ENCODE data around the gene CNTROB.

DNA sequence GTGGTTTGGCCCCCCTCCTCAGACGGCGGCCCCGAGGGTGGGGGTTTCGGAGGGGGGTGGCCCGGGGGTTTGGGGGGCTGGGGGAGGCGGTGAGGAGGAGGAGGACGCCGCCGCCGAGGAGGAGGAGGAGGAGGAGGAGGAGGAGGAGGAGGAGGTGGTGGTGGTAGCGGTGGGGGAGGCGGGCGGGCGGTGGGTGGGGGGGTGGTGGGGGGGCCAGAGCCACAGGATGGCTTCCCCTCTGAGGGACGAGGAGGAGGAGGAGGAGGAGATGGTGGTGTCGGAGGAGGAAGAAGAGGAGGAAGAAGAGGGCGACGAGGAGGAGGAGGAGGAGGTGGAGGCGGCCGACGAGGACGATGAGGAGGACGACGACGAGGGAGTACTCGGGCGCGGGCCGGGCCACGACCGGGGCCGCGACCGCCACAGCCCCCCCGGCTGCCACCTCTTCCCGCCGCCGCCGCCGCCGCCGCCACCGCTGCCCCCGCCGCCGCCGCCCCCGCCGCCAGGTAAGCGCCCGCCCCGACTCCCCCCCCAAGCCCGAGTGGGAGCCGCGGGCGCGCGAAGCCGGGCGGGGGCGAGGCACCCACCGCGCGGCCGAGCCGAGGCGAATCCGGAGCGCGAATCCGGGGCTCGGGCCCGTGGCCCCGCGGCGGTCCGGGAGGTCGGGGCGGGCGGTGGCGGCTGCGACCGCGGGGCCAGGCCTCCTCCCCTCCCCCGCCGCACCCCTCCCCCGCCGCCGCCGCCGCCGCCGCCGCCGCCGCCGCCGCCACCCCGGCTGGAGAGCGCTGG lies 47.2 kb upstream of the CNTROB start:
- TF ChIP-seq, protein P1, sequence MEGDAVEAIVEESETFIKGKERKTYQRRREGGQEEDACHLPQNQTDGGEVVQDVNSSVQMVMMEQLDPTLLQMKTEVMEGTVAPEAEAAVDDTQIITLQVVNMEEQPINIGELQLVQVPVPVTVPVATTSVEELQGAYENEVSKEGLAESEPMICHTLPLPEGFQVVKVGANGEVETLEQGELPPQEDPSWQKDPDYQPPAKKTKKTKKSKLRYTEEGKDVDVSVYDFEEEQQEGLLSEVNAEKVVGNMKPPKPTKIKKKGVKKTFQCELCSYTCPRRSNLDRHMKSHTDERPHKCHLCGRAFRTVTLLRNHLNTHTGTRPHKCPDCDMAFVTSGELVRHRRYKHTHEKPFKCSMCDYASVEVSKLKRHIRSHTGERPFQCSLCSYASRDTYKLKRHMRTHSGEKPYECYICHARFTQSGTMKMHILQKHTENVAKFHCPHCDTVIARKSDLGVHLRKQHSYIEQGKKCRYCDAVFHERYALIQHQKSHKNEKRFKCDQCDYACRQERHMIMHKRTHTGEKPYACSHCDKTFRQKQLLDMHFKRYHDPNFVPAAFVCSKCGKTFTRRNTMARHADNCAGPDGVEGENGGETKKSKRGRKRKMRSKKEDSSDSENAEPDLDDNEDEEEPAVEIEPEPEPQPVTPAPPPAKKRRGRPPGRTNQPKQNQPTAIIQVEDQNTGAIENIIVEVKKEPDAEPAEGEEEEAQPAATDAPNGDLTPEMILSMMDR (conservative IDR thresholded peaks at IDR 0.05; ENCODE audit: low read depth, low read length) = no peak
- no peak for TF ChIP-seq POLR2A (IDR thresholded peaks at IDR 0.05; ENCODE audit: low read depth, low read length)
- TF ChIP-seq RAD21 (IDR thresholded peaks at IDR 0.05; ENCODE audit: low read length) = no peak
- no peak for TF ChIP-seq RCOR1 (IDR thresholded peaks at IDR 0.05; ENCODE audit: insufficient replicate concordance, low read length)
- TF ChIP-seq SMC3 (IDR thresholded peaks at IDR 0.05; ENCODE audit: low read depth, low read length) = no peak
- no peak for TF ChIP-seq CHD1 (IDR thresholded peaks at IDR 0.05; ENCODE audit: low read depth, low read length)
- TF ChIP-seq, protein P2, sequence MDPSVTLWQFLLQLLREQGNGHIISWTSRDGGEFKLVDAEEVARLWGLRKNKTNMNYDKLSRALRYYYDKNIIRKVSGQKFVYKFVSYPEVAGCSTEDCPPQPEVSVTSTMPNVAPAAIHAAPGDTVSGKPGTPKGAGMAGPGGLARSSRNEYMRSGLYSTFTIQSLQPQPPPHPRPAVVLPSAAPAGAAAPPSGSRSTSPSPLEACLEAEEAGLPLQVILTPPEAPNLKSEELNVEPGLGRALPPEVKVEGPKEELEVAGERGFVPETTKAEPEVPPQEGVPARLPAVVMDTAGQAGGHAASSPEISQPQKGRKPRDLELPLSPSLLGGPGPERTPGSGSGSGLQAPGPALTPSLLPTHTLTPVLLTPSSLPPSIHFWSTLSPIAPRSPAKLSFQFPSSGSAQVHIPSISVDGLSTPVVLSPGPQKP (IDR thresholded peaks at IDR 0.05; ENCODE audit: borderline replicate concordance, low read depth, low read length) = no peak
- TF ChIP-seq FOS (IDR thresholded peaks at IDR 0.05; ENCODE audit: low read depth, low read length) = no peak
- no peak for TF ChIP-seq MXI1 (IDR thresholded peaks at IDR 0.05; ENCODE audit: borderline replicate concordance, low read depth, low read length)
- no peak for TF ChIP-seq CEBPB (IDR thresholded peaks at IDR 0.05; ENCODE audit: low read depth, low read length)
- TF ChIP-seq, protein P3, sequence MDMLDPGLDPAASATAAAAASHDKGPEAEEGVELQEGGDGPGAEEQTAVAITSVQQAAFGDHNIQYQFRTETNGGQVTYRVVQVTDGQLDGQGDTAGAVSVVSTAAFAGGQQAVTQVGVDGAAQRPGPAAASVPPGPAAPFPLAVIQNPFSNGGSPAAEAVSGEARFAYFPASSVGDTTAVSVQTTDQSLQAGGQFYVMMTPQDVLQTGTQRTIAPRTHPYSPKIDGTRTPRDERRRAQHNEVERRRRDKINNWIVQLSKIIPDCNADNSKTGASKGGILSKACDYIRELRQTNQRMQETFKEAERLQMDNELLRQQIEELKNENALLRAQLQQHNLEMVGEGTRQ (IDR thresholded peaks at IDR 0.05; ENCODE audit: low read depth, low read length) = no peak
- no peak for TF ChIP-seq MAFK (IDR thresholded peaks at IDR 0.05; ENCODE audit: low read depth, low read length)
- TF ChIP-seq NFE2L2 (IDR thresholded peaks at IDR 0.05; ENCODE audit: low read depth, low read length) = no peak
- no peak for TF ChIP-seq MAZ (IDR thresholded peaks at IDR 0.05; ENCODE audit: borderline replicate concordance, low read depth, low read length)
